GM12874 (cell line): ENCODE data around the gene KCTD10.

Experiments used
- CTCF ChIP-seq: IDR thresholded peaks from 2 replicates; pipeline ENCODE4 v1.5.1; 2011; ENCODE audit warnings: low read depth, mild to moderate bottlenecking, control low read depth, low read length, moderate library complexity; ENCODE audit not compliant: insufficient read depth

KCTD10 gene

GRCh38 chr12:109434582-109434981 lies 42.5 kb downstream of the KCTD10 start:
- no peak for TF ChIP-seq CTCF

- TF ChIP-seq CTCF, result peak; percentile 52
Observed at GRCh38 chr12:109433618-109434017, 43.5 kb downstream of the KCTD10 start.

GRCh38 chr12:109432842-109433304 lies 44.2 kb downstream of the KCTD10 start:
- peak; percentile 93 for TF ChIP-seq CTCF

GRCh38 chr12:109432431-109432830 lies 44.7 kb downstream of the KCTD10 start:
- TF ChIP-seq CTCF, result no peak

GRCh38 chr12:109430244-109430643 lies 46.9 kb downstream of the KCTD10 start:
- no peak for TF ChIP-seq CTCF

GRCh38 chr12:109428037-109428629 lies 49.0 kb downstream of the KCTD10 start:
- peak; percentile 97 for TF ChIP-seq CTCF

- TF ChIP-seq CTCF, result no peak
Observed at GRCh38 chr12:109423392-109423791, 53.7 kb downstream of the KCTD10 start.
